ENCODE measurements around the gene SENP3. TPM values are rescaled to one million over a fixed set of nuclear protein-coding genes. Genes with fewer than 3 reads are reported as not detected.

Gene SENP3
- total and polyA plus RNA-seq, 2 of the 4 experiments (the other 2 are of a cell fraction) = 82.4 to 120 TPM

DNA sequence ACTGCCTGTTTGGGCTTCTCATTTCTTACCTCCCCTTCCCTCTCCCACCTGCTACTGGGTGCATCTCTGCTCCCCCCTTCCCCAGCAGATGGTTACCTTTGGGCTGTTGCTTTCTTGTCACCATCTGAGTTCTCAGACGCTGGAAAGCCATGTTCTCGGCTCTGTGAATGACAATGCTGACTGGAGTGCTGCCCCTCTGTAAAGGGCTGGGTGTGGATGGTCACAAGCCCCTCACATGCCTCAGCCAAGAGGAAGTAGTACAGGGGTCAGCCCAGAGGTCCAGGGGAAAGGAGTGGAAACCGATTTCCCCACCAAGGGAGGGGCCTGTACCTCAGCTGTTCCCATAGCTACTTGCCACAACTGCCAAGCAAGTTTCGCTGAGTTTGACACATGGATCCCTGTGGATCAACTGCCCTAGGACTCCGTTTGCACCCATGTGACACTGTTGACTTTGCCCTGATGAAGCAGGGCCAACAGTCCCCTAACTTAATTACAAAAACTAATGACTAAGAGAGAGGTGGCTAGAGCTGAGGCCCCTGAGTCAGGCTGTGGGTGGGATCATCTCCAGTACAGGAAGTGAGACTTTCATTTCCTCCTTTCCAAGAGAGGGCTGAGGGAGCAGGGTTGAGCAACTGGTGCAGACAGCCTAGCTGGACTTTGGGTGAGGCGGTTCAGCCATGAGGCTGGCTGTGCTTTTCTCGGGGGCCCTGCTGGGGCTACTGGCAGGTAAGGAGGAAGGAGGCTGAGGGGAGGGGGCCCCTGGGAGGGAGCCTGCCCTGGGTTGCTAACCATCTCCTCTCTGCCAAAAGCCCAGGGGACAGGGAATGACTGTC, 17.5 kb downstream of the SENP3 start, which contains the start of gene CD68 (continued):
- TF ChIP-seq, protein P1, sequence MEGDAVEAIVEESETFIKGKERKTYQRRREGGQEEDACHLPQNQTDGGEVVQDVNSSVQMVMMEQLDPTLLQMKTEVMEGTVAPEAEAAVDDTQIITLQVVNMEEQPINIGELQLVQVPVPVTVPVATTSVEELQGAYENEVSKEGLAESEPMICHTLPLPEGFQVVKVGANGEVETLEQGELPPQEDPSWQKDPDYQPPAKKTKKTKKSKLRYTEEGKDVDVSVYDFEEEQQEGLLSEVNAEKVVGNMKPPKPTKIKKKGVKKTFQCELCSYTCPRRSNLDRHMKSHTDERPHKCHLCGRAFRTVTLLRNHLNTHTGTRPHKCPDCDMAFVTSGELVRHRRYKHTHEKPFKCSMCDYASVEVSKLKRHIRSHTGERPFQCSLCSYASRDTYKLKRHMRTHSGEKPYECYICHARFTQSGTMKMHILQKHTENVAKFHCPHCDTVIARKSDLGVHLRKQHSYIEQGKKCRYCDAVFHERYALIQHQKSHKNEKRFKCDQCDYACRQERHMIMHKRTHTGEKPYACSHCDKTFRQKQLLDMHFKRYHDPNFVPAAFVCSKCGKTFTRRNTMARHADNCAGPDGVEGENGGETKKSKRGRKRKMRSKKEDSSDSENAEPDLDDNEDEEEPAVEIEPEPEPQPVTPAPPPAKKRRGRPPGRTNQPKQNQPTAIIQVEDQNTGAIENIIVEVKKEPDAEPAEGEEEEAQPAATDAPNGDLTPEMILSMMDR (conservative IDR thresholded peaks at IDR 0.05; ENCODE audit: low read depth, low read length) = no peak
- TF ChIP-seq SMC3 (IDR thresholded peaks at IDR 0.05; ENCODE audit: low read depth, low read length) (0 out of 2 replicates have a peak, but pooled peaks have one; percentile 9), POLR2A (IDR thresholded peaks at IDR 0.05; ENCODE audit: low read depth, low read length) (peak; percentile 94), RAD21 (IDR thresholded peaks at IDR 0.05; ENCODE audit: low read length) (no peak; the same call in 1 of the 2 replicates), MXI1 (IDR thresholded peaks at IDR 0.05; ENCODE audit: borderline replicate concordance, low read depth, low read length) (peak; percentile 86; the same call in 1 of the 2 replicates)

Measured in IMR-90 (cell line).